HG03095 (cell line): Measurements from ENCODE around the gene TBXAS1.

Experiments
- ATAC-seq: cut with Tn5 transposase; IDR thresholded peaks from one replicate; pipeline ENCODE4 v1.9.1; 2021; ENCODE audit warnings: moderate library complexity; ENCODE audit not compliant: unreplicated experiment

TBXAS1 gene

DNA sequence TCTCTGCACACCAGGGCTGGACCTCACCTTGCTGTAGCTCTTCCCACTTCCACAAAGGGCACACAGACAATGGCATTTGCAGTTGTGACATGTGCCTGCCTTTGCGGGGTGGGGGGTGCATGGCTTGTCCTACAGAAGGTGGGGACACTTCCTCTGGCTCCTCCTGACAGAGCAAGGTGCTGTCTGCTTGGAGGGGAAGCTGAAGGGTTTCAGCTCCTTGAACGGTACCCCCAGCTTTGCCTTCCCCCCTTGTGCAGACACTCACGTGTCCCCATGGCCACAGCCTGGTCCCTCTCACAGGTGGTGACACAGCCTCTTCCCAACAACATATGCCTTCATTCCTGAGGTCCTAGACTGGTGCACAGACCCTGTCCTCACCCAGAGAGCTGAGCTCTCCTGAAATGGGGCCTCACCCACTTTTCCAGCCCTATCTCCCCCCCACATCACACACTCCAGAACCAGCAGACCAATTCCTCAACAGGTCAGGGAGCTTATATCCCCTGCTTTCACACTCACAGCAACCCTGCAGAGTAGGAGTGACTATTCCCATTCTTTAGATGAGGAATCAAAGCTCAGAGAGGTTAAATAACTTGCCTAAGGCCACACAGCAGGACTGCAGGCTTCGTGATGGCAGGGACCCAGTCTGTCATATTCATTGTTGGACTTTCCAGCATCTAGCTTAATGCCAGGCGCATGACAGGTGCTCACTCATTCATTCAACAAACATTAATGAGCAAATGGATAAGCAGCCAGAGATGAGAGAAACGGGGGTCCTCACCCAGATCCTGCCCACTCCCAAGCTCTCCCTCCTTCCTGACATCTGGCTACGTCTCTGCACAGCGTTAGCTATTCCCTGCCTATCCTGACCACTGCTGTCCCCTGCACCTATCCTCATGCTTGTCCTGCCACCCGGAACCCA is 189.3 kb downstream of the TBXAS1 start:
- ATAC-seq: no peak

GRCh38 chr7:140019172-140019571 is 190.1 kb downstream of the TBXAS1 start:
- ATAC-seq: no peak

DNA sequence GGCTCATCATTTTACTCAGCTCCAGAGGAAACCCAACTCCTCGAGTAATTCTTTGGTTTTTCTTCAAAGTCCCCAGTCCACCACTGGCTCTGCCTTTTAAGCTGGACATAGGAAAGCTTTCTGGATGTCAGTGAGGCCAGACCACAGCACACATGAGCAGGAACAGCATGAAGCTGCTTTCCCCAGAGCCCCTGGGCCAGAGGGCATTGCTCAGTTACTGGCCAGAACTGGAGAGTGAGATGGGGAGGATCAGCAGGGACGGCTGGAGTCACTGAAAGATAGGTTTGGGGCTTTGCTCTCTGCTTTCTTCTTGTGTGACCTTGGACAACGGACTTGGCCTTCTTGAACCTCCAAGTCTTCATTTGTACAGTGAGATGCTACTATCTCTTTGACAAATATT is 190.5 kb downstream of the TBXAS1 start:
- no peak for ATAC-seq

GRCh38 chr7:140021603-140022002 is 192.5 kb downstream of the TBXAS1 start:
- ATAC-seq: no peak

GRCh38 chr7:140022582-140023211 is 193.6 kb downstream of the TBXAS1 start:
- no peak for ATAC-seq

GRCh38 chr7:140023728-140024127 is 194.7 kb downstream of the TBXAS1 start:
- ATAC-seq: no peak

- no peak for ATAC-seq
These were observed 195.5 kb downstream of the TBXAS1 start for GRCh38 chr7:140024585-140024984.

GRCh38 chr7:140025241-140025640 is 196.2 kb downstream of the TBXAS1 start:
- ATAC-seq: no peak

GRCh38 chr7:140025814-140026433 is 196.9 kb downstream of the TBXAS1 start:
- ATAC-seq: no peak

- no peak for ATAC-seq
These were observed 197.9 kb downstream of the TBXAS1 start for GRCh38 chr7:140026935-140027334.

- ATAC-seq: no peak
These were observed 198.8 kb downstream of the TBXAS1 start for GRCh38 chr7:140027858-140028257.

DNA sequence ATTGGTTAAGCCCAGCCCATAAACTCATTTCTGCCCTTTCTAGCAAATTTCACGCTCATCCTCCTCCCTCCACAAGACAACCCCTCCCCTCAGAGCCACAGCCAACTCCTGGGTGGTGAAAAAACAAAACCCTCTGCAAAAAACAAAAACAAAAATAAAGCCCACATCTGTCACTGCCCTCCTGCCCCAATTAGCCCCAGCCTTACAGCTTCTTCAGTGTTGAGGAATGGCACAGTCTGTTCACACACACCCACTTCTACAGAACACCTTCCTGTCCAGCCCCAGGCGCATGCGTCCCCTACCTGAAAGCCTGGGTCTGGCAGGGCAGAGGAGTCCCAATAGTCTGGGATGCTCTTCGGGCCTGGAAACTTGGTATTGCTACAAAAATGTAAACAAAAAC is 199.2 kb downstream of the TBXAS1 start:
- ATAC-seq: no peak

GRCh38 chr7:140029072-140029471 is 200.0 kb downstream of the TBXAS1 start:
- ATAC-seq: no peak

- ATAC-seq: no peak
These were observed 202.3 kb downstream of the TBXAS1 start for GRCh38 chr7:140031364-140031763.

DNA sequence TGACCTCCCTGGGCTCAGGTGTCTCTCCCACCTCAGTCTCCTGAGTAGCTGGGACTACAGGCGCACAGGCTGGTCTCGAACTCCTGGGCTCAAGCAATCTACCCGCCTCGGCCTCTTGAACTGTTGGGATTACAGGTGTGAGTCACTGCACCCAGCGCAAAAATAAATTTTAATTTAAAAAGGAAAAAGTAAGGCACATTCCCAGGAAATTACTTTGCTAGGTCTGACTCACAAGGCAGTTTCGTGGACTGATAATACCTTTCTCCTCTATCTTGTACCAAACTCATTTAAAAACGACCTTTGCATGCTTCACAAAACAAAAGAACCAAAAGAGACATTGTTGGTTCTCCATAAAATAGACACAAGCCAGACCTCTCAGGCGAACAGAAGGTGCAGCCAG is 204.0 kb downstream of the TBXAS1 start:
- ATAC-seq: no peak

DNA sequence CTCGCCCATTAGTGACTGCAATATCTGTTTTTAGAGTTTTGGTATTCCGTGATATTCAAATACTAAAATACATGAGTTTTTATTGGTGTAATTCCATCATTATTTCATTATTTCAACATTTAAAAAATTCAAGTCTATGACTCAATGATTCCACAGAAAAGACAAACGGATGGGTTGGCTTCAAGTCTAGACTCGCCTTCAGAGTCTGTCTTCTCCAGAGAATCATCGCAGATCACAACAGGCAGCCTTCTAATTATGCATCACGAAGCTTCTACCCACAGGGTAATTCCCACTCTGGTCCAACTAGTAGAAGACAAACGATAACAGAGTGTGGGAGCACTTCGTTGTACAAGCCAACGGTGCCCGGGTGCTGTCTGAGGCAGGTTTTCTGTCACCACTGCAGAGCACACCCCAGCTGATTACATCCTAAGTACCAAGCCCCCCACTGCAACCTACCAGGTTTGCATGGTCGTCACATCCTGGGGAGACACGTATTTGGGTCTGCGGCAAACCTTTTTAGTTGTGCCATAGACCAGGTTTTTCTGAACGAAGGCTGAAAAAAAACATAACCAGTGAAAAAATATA is 204.8 kb downstream of the TBXAS1 start:
- ATAC-seq: no peak

GRCh38 chr7:140034421-140034820 is 205.4 kb downstream of the TBXAS1 start:
- ATAC-seq: no peak

GRCh38 chr7:140035400-140036223 is 206.5 kb downstream of the TBXAS1 start:
- ATAC-seq: no peak

GRCh38 chr7:140036224-140036962 is 207.3 kb downstream of the TBXAS1 start:
- no peak for ATAC-seq

DNA sequence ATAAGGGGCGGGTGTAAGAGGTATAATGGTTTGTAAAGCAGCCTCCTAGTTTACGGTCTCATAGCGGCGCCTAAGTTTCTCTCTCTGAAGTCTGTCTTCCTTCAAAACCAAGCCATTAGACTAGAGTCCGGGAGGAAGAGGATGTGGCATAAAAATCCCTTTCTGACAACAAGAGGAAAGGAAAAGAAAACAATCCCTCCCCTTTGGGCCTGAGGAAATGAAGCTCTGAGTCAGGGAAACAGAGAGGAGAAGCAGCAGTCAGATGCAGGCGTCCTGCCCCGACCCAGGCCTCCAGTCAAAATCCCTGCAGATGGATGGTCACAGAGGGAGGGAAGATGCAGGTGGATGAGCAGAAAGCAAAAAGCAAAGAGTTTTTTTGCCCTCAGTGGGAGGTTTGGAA is 210.0 kb downstream of the TBXAS1 start:
- ATAC-seq: no peak
